Fibroblast of pulmonary artery (primary cell): ENCODE data around the gene SLC25A41.

Experiments used
- DNase-seq: peaks from one replicate; pipeline ENCODE4 v3.0.0-alpha.2; 2010; ENCODE audit warnings: low read depth
- H3K4me3 ChIP-seq: replicated peaks from 2 replicates; pipeline ENCODE4 v1.5.1; 2011; ENCODE audit warnings: low read depth, mild to moderate bottlenecking, control low read depth, low read length, moderate library complexity
- TF ChIP-seq, protein P1 (sequence below): IDR thresholded peaks from 2 replicates; pipeline ENCODE4 v1.5.1; 2011; ENCODE audit warnings: mild to moderate bottlenecking, control low read depth, low read length, inconsistent platforms; ENCODE audit errors: missing control alignments

SLC25A41 gene

DNA sequence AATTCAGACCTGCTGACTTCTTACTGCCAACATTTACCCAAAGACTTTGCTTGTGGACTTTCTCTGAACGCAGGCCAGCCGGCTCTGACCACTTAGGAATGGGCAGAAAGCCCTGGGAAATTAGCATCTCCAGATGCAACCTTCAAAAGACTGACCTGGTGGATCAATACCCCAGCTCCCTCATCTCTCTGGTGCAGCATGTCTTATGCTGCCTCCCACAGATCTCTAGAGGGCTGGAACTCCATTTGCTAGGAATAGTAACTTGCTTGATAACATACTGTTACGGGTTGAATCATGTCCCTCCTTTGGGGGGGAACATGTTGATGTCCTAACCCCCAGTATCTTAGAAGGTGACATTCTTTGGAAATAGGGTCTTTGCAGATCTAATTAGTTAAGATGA is 12.9 kb upstream of the SLC25A41 start:
- no peak for DNase-seq
- TF ChIP-seq, protein P1, sequence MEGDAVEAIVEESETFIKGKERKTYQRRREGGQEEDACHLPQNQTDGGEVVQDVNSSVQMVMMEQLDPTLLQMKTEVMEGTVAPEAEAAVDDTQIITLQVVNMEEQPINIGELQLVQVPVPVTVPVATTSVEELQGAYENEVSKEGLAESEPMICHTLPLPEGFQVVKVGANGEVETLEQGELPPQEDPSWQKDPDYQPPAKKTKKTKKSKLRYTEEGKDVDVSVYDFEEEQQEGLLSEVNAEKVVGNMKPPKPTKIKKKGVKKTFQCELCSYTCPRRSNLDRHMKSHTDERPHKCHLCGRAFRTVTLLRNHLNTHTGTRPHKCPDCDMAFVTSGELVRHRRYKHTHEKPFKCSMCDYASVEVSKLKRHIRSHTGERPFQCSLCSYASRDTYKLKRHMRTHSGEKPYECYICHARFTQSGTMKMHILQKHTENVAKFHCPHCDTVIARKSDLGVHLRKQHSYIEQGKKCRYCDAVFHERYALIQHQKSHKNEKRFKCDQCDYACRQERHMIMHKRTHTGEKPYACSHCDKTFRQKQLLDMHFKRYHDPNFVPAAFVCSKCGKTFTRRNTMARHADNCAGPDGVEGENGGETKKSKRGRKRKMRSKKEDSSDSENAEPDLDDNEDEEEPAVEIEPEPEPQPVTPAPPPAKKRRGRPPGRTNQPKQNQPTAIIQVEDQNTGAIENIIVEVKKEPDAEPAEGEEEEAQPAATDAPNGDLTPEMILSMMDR = no peak
- H3K4me3 ChIP-seq = no peak overlapping the region

DNA sequence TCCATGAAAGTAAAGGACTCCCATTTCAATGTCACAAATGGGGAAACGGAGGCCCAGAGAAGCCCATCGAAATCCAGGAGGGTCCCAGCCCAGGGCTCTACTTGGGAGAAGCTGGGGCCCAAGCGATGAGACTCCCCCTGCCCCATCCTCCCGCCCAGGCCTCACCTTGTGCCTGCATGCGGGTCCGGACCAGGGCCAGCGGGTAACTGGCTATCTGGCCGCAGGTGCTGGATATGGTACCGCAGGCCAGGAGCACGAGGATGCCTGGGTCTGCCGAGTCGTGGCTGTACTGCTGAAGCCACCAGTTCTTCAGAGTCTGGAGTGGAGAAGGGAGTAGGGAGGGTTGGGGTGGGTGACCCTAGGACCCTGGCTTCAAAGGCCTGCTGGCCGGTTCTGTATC is 10.4 kb upstream of the SLC25A41 start:
- TF ChIP-seq, protein P1 = no peak
- DNase-seq = no peak
- no peak overlapping the region for H3K4me3 ChIP-seq

DNA sequence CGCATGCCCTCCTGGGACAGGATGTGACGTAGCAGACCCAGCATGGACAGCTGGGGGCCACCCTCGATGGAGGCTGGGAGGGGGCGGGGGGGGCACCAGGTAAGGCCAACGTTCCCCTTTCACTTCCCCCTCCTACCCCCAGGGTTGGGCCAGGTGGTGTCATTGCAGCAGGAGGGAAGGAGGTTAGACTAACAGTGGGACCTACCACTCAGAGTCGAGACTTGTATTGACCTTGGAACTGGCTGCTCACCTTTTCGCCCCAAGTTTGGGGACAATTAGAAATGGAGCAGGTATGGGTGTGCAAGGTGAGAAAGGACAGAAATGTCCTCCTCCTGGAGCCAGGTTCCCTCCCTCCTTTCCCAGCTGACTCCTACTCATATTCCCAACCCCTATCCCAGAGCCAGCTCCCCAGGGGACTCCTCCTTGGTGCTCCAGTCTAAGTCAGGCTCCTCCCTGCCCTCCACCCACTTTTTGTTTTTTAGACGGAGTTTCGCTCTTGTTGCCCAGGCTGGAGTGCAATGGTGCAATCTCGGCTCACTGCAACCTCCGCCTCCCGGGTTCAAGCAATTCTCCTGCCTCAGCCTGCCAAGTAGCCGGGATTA is 8.6 kb upstream of the SLC25A41 start:
- TF ChIP-seq, protein P1 = no peak
- DNase-seq = no peak

DNA sequence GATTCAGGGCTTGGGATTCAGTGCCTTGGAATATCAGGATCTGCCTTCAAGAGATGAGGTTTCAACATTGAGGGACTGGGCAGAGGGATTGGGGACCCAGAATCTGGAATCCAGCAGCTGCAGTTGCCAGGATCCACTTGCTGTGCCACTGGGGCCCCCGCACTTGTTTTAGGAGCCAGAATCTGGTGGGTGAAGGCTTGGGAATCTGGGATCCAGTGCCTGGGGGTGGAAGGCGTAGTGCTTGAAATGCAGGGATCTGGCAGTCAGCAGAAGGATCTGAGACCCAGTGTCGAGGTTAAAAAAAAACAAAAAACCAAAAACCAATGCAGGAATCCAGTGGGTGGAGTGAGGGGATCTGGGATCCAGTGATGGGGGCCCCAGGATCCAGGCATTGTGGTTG is 7.3 kb upstream of the SLC25A41 start:
- no peak overlapping the region for H3K4me3 ChIP-seq
- TF ChIP-seq, protein P1 = no peak
- no peak for DNase-seq

More for the DNA sequence above, 8.6 kb upstream of the SLC25A41 start:
- no peak overlapping the region for H3K4me3 ChIP-seq

DNA sequence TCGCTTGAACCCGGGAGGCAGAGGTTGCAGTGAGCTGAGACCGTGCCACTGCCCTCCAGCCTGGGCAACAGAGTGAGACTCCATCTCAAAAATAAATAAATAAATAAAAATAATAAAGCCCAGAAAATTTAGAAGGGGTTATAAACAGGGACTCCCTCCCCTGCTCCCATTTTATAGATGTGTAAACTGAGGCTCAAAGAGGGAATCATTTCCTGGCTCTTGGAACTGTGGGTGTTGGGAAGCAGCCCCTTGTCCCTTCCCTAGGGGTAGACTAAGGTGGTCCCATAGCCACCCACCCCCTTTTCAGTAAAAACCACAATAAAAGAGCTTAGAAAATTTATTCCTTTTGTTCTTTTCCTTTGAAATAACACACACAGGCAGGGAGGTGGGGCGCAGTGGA is 6.2 kb upstream of the SLC25A41 start:
- H3K4me3 ChIP-seq = no peak overlapping the region
- DNase-seq = no peak
- TF ChIP-seq, protein P1 = no peak

DNA sequence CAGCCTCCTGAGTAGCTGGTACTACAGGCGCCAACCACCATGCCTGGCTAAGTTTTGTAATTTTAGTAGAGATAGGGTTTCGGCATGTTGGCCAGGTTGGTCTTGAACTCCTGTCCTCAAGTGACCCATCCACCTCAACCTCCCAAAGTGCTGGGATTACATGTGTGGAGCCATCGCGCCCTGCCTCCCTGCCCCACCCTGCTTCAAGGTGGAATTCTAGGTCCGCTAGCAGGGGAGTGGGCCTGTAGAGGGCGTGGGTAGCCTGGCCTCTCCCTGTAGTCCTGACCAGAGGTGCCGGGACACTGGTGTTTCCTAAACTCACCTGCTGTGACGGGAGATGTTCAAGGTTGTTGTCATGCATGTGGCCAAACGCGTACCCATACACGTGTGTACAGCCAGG is 398 bp downstream of the SLC25A41 start:
- no peak for DNase-seq
- H3K4me3 ChIP-seq = no peak overlapping the region
- TF ChIP-seq, protein P1 = no peak

DNA sequence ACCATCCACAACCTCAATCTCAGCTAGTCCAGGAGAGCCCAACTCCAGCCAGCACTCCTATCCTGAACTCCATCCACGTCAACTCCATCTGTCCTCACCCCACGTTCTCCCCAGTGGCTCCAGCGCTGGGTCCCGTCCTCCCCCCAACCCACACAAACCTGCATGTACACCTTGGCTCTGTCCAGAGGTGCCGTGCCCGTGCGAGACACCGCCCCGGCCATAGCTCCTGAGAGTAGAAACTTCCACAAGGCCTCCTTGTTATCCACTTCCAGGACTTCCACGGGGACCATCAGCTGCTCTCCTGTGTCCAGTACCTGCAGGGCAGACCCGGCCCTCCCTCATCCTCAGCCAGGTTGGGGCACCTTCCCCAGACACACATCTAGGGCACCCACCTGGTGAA is 1.7 kb downstream of the SLC25A41 start:
- no peak overlapping the region for H3K4me3 ChIP-seq
- TF ChIP-seq, protein P1 = no peak
- no peak for DNase-seq
